Stimulated activated CD4-positive, alpha-beta T cell treated with anti-CD3 and anti-CD28 coated beads, TNF-alpha, amount 100 ng/mL, for 4 hours (primary cell): ENCODE measurements around the gene ETV4.
"Not testable (repeated sequence)": the region's sequence is repeated elsewhere in the genome, so short reads cannot be mapped to it uniquely, and the experiment has no call there.

Source experiments
- DNase-seq, 3 experiments: peaks; one replicate each; pipeline ENCODE4 v3.0.0-alpha.2; 2020; ENCODE audit warnings: low read depth in 3 of 3

The ETV4 gene

GRCh38 chr17:43517161-43517560 is 29.0 kb downstream of the ETV4 start:
- DNase-seq, result no peak

GRCh38 chr17:43515656-43516055 is 30.5 kb downstream of the ETV4 start:
- no peak for DNase-seq

- DNase-seq, result not testable (repeated sequence)
These were observed 34.9 kb downstream of the ETV4 start for GRCh38 chr17:43511199-43511598.

GRCh38 chr17:43509440-43509839 is 36.7 kb downstream of the ETV4 start:
- not testable (repeated sequence) for DNase-seq

- DNase-seq, result no peak
These were observed 55.5 kb downstream of the ETV4 start for GRCh38 chr17:43490621-43491020.

- DNase-seq, result peak; percentile 97 to 98 (median 97)
These were observed 62.2 kb downstream of the ETV4 start, which contains the start of gene DHX8 for GRCh38 chr17:43483674-43484551. DHX8 (plus strand) TSS chr17:43483975; CDS start chr17:43484038, 63 bp downstream.

GRCh38 chr17:43482103-43483012 is 63.8 kb downstream of the ETV4 start:
- DNase-seq, result no peak

GRCh38 chr17:43479948-43480347 is 66.2 kb downstream of the ETV4 start:
- no peak for DNase-seq
